Measurements from ENCODE around the gene CBX3.
A peak's percentile ranks its signal among the peaks of the same experiment; 100 is the strongest.
"Not testable (repeated sequence)": the region's sequence is repeated elsewhere in the genome, so short reads cannot be mapped to it uniquely, and the experiment has no call there.

Gene CBX3

GRCh38 chr7:26201247-26202018 is at the start of gene CBX3:
CBX3 (plus strand) TSS chr7:26201745; CDS start chr7:26202999, 1,254 bp downstream.
- peak; percentile 91 for DNase-seq

DNA sequence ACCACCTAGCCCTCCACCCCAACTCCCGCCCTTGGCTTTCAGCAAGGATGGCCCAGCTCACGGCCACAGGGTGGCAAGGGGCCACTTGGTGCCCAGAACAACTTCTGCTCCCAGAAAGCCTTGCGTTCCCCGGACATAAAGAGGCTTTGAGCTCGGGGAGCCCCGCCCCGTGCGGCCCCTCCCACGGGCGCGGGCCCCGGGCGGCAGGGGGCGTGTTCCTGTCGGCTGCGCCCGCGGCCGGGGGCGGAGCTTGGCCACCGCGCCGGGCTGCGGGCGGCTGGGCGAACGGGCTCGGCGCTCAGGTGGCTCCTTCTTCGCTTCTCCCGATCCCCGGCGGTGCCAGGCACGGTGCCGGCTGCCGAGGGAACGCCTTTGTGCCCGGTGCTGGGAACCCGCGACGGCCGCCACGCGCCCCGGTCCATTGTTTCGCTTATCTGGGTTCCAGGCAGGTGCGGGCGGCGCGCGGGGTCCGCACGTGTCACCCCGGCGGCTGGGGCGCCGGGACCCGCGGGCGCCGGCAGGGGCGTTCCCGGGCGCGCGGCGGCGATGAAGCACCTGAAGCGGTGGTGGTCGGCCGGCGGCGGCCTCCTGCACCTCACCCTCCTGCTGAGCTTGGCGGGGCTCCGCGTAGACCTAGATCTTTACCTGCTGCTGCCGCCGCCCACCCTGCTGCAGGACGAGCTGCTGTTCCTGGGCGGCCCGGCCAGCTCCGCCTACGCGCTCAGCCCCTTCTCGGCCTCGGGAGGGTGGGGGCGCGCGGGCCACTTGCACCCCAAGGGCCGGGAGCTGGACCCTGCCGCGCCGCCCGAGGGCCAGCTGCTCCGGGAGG is 49.4 kb upstream of the CBX3 start, which contains the start of gene NFE2L3:
Gene NFE2L3 (plus strand): TSS at position 246 of the 829 bp plus-strand sequence. CDS start 301 bp downstream, at position 547.
- peak; percentile 79 for DNase-seq

DNA sequence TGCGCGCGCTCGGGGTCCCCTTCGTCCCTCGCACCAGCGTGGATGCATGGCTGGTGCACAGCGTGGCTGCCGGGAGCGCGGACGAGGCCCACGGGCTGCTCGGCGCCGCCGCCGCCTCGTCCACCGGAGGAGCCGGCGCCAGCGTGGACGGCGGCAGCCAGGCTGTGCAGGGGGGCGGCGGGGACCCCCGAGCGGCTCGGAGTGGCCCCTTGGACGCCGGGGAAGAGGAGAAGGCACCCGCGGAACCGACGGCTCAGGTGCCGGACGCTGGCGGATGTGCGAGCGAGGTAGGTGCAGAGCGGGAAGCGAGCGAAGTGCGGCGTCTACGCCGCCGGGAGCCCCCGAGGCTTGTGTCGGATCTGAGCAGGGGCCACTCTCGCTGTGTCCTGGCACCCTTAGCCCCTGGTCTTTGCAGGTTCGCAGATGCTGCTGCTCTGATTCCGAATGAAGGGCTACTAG is 48.7 kb upstream of the CBX3 start:
- DNase-seq: not testable (repeated sequence)

DNA sequence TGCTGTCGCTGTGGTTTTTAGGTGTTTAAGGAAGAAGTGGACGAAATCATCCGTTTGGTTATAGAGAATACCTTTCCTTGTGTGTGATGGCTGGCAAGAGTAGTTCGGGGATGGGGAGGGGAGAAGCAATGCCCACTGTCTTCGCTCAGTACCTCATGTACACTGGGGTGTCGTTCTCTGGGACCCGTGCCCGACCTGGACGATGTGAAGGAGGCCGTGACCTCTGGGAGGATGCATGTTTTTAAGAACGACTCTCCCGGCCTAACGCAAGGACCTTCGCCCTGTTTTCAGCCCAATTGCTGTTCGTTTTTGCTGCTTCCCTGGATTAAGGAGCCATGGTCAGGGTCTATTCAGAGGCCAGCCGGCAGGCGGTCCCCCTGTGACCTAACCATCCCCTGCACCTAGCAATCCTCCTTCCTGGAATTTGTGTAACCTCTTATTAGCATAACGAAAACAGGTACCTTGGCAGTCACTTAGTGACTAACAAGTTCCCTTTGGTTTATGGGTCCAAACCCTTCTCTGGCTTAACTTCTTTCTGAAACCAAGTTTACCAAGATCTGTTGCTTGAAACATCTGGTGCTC is 48.2 kb upstream of the CBX3 start:
- DNase-seq: no peak

DNA sequence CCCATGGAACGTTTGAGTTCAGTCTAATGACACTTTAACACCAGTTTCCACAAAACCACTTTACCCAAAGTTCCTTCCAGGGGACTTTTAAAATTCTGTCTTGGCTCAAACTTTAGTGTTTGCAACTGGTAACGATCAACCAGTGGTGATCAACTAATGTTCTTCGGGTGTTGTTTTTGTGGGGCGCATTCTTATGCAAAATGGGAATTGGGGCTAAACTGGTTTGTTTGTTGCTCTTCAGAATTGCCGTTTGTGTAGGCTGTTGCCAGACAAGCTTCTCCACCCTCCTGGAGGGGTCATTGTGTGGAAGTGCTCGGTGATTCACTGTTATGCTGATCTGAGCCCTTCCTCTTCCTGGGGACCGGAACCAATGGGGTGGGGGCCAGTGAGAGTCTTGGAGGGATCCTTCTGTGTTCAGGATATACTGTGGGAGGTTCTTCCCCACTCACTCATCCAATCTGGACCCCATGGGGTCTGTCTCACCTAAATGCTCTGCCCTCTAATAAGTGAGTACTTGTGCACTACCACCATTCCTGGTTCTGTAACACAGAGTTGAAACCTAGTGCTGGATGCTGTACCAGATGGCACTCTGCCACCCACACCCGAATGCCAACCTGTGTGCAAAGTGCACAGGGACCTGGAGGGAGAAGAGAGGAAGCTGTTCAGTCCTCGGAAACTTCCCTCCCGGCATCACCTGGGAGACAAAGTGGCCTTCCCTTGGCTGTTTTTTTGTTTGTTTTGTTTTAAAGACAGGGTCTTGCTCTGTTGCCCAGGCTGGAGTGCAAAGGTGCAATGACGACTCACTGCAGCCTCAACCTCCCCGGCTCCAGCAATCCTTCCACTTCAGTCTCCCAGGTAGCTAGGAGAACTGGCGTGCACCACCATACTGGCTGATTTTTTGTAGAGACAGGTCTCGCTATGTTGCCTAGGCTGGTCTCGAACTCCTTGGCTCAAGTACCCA is 47.4 kb upstream of the CBX3 start:
- peak; percentile 73 for DNase-seq

DNA sequence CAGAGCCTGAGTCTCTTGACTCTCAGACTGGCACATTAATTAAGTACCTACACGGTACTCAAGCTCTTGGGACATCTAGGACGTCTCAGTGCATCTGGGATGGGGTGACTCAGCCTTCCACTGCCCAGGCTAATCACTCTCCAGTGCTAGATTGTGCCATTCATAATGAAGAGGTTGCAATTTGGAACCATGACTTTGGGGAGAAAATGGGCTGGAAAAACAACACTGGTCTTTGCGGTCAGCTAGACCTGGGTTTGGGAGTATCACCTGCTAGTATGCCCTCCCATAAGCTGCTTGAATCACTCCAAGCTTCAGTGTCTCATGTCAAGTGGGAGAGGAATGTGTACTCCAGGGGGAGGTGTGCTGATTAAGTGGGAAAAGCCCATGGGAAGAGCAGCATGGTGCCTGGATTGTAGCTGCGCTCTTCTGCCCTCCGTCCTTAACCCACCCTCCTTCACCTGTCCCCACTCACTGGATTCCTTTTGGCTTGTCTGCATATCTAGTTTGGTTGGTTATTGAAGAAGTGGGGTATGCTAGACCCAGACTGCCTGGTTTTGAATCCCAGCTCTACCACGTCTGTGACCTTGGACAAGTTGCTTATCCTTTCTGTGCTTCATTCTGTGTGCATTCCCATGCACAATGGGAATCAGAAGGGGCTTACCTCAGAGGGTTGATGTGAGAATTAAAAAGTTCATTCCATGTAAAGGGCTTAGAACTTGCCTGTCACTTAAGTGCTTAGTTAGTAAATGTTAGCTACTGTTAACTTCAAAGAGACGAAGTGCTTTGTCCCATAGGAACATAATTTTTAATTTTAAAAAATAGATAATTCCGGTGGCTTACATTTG is 45.8 kb upstream of the CBX3 start:
- peak; percentile 74 for DNase-seq

DNA sequence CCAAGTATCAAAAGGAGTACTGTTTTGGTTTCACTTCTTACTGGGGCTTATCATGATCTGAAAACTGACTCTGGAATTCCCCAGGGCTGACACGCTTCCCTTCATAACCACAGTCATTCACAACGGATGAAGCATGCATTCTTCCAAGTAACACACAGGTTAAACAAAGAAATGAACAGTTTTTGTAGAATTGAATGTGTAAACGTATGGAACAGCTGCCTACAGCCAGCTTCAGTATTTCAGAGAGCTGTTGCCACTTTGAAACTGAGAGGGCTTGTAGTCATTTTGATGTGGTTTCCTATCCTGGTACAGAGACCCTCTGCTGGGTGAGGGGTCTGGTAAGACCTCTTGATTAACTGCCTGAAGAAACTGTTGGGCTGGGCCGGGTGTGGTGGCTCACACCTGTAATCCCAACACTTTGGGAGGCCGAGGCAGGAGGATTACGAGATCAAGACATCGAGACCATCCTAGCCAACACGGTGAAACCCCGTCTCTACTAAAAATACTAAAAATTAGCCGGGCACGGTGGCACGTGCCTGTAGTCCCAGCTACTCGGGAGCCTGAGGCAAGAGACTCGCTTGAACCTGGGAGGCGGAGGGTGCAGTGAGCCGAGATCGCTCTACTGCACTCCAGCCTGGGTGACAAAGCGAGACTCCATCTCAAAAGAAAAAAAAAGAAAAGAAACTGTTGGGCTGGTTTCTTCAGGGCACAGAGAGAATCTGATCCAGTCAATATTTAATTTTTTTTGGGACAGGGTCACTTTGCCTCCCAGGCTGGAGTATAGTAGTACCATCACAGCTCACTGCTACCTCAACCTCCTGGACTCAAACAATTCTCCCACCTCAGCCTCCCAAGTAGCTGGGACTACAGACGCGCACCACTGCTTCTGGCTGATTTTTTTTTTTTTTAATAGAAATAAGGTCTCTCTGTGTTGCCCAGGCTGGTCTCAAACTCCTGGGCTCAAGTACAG is 44.8 kb upstream of the CBX3 start:
- DNase-seq: peak; percentile 94

- DNase-seq: no peak
Observed at GRCh38 chr7:26157520-26158105, 43.9 kb upstream of the CBX3 start.

DNA sequence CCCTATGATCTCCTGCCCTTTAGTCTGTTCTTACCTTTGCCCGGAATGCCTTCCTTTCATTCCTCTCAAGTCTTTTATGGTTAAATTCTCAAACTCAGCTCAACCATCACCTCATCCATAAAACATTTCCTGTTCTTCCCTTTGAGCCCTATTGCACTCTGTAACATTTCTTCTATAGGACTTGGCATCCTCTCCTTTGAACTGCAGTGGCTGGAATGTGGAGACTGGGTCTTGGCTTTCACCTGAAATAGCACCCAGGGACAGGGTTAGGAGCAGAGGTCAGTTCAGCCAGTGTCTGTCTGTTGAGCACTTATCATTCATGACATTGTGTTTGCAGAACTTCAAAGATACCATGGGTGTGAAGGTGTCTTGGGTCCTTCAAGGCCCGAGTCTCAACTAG is 42.3 kb upstream of the CBX3 start:
- DNase-seq: peak; percentile 69

DNA sequence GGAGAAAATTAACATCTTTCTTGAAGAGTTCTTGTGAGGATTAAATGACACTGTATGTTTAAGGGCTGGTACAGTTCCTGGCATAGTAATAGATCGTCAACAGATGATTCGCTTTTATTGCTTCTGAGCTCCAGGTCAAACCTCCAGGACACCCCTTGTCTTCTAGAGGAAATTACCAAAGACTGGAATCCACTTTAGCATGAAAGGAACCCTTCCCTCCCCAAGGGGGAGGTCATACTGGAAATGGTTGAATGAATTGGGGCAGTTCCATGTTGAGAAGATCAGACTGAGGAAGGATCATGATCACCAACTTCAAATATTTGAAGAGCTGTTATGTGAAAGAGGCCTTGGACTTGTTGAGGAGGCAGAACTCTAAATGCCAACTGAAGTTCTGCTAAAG is 40.6 kb upstream of the CBX3 start:
- peak; percentile 7 for DNase-seq

DNA sequence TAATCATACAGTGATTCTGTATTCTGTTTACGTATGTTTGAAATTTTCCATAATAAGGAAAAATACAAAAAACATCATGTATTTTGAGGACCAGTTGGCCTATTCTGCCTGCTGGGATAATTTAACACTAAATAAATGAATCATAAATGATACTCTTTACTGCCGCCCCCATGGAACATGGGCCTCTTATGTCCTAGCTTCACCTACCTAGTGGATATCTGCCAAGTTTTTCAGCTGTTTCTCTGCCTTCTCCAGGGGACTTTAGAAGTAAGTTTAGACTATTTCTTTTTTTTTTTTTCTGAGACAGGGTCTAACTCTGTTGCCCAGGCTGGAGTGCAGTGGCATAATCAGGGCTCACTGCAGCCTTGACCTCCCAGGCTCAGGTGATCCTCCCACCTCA is 39.1 kb upstream of the CBX3 start:
- DNase-seq: no peak

DNA sequence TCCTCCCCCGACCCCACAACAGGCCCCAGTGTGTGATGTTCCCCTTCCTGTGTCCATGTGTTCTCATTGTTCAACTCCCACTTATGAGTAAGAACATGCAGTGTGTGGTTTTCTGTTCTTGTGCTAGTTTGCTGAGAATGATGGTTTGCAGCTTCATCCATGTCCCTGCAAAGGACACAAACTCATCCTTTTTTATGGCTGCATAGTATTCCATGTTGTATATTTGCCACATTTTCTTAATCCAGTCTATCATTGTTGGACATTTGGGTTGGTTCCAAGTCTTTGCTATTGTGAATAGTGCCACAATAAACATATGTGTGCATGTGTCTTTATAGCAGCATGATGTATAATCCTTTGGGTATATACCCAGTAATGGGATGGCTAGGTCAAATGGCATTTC is 37.7 kb upstream of the CBX3 start:
- not testable (repeated sequence) for DNase-seq

GRCh38 chr7:26165950-26166683 is 35.4 kb upstream of the CBX3 start:
- DNase-seq: no peak

GRCh38 chr7:26166684-26167266 is 34.8 kb upstream of the CBX3 start:
- no peak for DNase-seq

- no peak for DNase-seq
Observed at GRCh38 chr7:26167303-26167934, 34.1 kb upstream of the CBX3 start.

DNA sequence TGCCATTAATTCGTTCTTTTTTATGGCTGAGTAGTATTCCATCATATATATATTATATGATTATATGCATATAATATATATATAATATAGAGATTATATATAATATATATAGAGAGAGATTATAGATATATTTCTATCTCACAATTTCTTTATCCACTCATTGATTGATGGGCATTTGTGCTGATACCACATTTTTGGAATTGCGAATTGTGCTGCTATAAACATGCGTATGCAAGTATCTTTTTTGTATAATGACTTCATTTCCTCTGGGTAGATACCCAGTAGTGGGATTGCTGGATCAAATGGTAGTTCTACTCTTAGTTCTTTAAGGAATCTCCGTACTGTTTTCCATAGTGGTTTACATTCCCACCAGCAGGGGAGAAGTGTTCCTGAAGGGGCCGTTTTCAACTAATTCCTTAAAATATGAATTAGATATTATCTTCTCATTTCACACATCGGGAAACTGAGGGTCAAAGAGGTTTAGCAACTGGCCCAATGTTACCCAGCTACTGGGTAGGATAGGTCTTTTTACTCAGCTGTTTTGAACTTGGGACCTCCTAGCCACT is 33.0 kb upstream of the CBX3 start:
- DNase-seq: no peak

DNA sequence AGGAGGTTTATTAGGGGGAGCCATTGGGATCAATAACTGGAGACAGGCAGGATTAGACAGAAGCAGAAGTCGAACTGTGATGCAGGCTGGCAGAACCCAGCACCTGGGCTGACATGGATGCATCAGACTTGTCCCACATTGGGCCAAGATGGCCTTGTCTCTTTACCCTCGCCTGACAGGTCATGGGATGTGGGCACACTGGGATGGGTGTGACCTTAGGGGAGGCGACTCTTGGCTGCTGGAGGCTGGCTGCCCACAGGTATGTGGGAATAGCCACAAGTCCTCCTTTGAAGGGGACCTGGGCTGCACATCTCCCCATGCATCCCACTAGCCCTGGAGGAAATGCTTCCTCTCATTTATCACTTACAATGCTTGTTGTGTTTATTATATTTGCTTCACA is 32.3 kb upstream of the CBX3 start:
- no peak for DNase-seq

GRCh38 chr7:26170663-26171062 is 30.9 kb upstream of the CBX3 start:
- no peak for DNase-seq

Measured in EL (cell line).